ENCODE measurements around the gene PAQR4. TPM values are rescaled to one million over a fixed set of nuclear protein-coding genes. Genes with fewer than 3 reads are reported as not detected.

The PAQR4 gene
- total and polyA plus RNA-seq, 2 of the 13 experiments (the other 11 are each of a cell fraction or from before 2014, with no cell fraction given): 15.9 to 24.8 TPM

GRCh38 chr16:2981177-2981898 lies 12.2 kb downstream of the PAQR4 start (continued):
- TF ChIP-seq, protein P1, sequence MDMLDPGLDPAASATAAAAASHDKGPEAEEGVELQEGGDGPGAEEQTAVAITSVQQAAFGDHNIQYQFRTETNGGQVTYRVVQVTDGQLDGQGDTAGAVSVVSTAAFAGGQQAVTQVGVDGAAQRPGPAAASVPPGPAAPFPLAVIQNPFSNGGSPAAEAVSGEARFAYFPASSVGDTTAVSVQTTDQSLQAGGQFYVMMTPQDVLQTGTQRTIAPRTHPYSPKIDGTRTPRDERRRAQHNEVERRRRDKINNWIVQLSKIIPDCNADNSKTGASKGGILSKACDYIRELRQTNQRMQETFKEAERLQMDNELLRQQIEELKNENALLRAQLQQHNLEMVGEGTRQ (IDR thresholded peaks at IDR 0.05; ENCODE audit: low read depth, low read length): no peak
- TF ChIP-seq, protein P1 (CRISPR knock-in tag; IDR thresholded peaks at IDR 0.05; ENCODE audit: borderline replicate concordance): no peak
- TF ChIP-seq ZNF350 (CRISPR knock-in tag; IDR thresholded peaks at IDR 0.05; ENCODE audit: borderline replicate concordance, low read depth) (peak; percentile 73; the same call in 1 of the 2 replicates), ZNF44 (CRISPR knock-in tag; IDR thresholded peaks at IDR 0.05) (no peak), ZNF331 (CRISPR knock-in tag; IDR thresholded peaks at IDR 0.05) (peak; percentile 23; the same call in 1 of the 2 replicates), HNRNPH1 (optimal IDR thresholded peaks at IDR 0.05; ENCODE audit: low read depth, low read length) (no peak), KDM1A (CRISPR knock-in tag; IDR thresholded peaks at IDR 0.05) (peak; percentile 72; the same call in 1 of the 2 replicates), ZMYM2 (CRISPR knock-in tag; IDR thresholded peaks at IDR 0.05) (peak; percentile 95), NFKBIZ (CRISPR knock-in tag; IDR thresholded peaks at IDR 0.05) (peak; percentile 22; the same call in 1 of the 2 replicates), THAP11 (CRISPR knock-in tag; IDR thresholded peaks at IDR 0.05) (peak; percentile 56), CCAR2 (optimal IDR thresholded peaks at IDR 0.05; ENCODE audit: low read depth, low read length) (no peak), TOPORS (CRISPR knock-in tag; IDR thresholded peaks at IDR 0.05) (no peak), REPIN1 (CRISPR knock-in tag; IDR thresholded peaks at IDR 0.05; ENCODE audit: borderline replicate concordance, low read depth) (no peak), TEAD2 (CRISPR knock-in tag; IDR thresholded peaks at IDR 0.05) (no peak), PITX1 (CRISPR knock-in tag; IDR thresholded peaks at IDR 0.05) (peak; percentile 65), MXD1 (CRISPR knock-in tag; IDR thresholded peaks at IDR 0.05) (peak; percentile 55; the same call in 1 of the 2 replicates), GATAD1 (CRISPR knock-in tag; IDR thresholded peaks at IDR 0.05) (peak; percentile 67)
- TF ChIP-seq, protein P2, sequence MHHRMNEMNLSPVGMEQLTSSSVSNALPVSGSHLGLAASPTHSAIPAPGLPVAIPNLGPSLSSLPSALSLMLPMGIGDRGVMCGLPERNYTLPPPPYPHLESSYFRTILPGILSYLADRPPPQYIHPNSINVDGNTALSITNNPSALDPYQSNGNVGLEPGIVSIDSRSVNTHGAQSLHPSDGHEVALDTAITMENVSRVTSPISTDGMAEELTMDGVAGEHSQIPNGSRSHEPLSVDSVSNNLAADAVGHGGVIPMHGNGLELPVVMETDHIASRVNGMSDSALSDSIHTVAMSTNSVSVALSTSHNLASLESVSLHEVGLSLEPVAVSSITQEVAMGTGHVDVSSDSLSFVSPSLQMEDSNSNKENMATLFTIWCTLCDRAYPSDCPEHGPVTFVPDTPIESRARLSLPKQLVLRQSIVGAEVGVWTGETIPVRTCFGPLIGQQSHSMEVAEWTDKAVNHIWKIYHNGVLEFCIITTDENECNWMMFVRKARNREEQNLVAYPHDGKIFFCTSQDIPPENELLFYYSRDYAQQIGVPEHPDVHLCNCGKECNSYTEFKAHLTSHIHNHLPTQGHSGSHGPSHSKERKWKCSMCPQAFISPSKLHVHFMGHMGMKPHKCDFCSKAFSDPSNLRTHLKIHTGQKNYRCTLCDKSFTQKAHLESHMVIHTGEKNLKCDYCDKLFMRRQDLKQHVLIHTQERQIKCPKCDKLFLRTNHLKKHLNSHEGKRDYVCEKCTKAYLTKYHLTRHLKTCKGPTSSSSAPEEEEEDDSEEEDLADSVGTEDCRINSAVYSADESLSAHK (CRISPR knock-in tag; IDR thresholded peaks at IDR 0.05; ENCODE audit: borderline replicate concordance): no peak
- TF ChIP-seq, protein P3, sequence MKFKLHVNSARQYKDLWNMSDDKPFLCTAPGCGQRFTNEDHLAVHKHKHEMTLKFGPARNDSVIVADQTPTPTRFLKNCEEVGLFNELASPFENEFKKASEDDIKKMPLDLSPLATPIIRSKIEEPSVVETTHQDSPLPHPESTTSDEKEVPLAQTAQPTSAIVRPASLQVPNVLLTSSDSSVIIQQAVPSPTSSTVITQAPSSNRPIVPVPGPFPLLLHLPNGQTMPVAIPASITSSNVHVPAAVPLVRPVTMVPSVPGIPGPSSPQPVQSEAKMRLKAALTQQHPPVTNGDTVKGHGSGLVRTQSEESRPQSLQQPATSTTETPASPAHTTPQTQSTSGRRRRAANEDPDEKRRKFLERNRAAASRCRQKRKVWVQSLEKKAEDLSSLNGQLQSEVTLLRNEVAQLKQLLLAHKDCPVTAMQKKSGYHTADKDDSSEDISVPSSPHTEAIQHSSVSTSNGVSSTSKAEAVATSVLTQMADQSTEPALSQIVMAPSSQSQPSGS (CRISPR knock-in tag; IDR thresholded peaks at IDR 0.05): peak; percentile 45; the same call in 1 of the 2 replicates
- TF ChIP-seq, protein P4, sequence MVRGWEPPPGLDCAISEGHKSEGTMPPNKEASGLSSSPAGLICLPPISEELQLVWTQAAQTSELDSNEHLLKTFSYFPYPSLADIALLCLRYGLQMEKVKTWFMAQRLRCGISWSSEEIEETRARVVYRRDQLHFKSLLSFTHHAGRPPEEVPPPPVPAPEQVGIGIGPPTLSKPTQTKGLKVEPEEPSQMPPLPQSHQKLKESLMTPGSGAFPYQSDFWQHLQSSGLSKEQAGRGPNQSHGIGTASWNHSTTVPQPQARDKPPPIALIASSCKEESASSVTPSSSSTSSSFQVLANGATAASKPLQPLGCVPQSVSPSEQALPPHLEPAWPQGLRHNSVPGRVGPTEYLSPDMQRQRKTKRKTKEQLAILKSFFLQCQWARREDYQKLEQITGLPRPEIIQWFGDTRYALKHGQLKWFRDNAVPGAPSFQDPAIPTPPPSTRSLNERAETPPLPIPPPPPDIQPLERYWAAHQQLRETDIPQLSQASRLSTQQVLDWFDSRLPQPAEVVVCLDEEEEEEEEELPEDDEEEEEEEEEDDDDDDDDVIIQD (CRISPR knock-in tag; IDR thresholded peaks at IDR 0.05; ENCODE audit: low read depth): no peak
- TF ChIP-seq, protein P5, sequence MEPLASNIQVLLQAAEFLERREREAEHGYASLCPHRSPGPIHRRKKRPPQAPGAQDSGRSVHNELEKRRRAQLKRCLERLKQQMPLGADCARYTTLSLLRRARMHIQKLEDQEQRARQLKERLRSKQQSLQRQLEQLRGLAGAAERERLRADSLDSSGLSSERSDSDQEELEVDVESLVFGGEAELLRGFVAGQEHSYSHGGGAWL (CRISPR knock-in tag; IDR thresholded peaks at IDR 0.05): peak; percentile 55; the same call in 1 of the 2 replicates
